Immature natural killer cell (primary cell): ENCODE measurements around the gene INPP5D. TPM values are rescaled to one million over a fixed set of nuclear protein-coding genes. Genes with fewer than 3 reads are reported as not detected.
"Not testable (repeated sequence)": the region's sequence is repeated elsewhere in the genome, so short reads cannot be mapped to it uniquely, and the experiment has no call there.

ENCODE experiments used
- DNase-seq, 3 donors: peaks; one replicate each; pipeline ENCODE4 v3.0.0; 2022; ENCODE audit warnings: mixed read lengths in 1 of 3
- H3K27ac Mint-ChIP-seq, 6 donors: one replicate each; pipeline ENCODE4 v1.8.0; 2020; ENCODE audit warnings: mixed read lengths in 6 of 6, mild to moderate bottlenecking in 5 of 6, inconsistent platforms in 4 of 6, moderate library complexity in 3 of 6
- H3K27me3 Mint-ChIP-seq, 3 donors: one replicate each; pipeline ENCODE4 v1.8.0; 2020 to 2021; ENCODE audit warnings: low read depth in 3 of 3, mild to moderate bottlenecking in 3 of 3, mixed read lengths in 3 of 3, moderate library complexity in 3 of 3, inconsistent platforms in 1 of 3
- H3K36me3 Mint-ChIP-seq, 3 donors: one replicate each; pipeline ENCODE4 v1.8.0; 2020; ENCODE audit warnings: mixed read lengths in 3 of 3, inconsistent platforms in 2 of 3, mild to moderate bottlenecking in 2 of 3
- H3K4me1 Mint-ChIP-seq, 2 donors: one replicate each; pipeline ENCODE4 v1.8.0; 2020; ENCODE audit warnings: inconsistent platforms in 2 of 2, mild to moderate bottlenecking in 2 of 2, mixed read lengths in 2 of 2, moderate library complexity in 1 of 2
- H3K4me3 Mint-ChIP-seq, 5 donors: one replicate each; pipeline ENCODE4 v1.8.0; 2020; ENCODE audit warnings: mild to moderate bottlenecking in 5 of 5, mixed read lengths in 5 of 5, inconsistent platforms in 3 of 5, moderate library complexity in 3 of 5
- H3K9me3 Mint-ChIP-seq, 6 donors: one replicate each; pipeline ENCODE4 v1.8.0; 2020; ENCODE audit warnings: mild to moderate bottlenecking in 6 of 6, mixed read lengths in 6 of 6, inconsistent platforms in 4 of 6, moderate library complexity in 3 of 6
- polyA plus RNA-seq, 3 donors: library from polyadenylated mRNA; unstranded; fragments of 300-500 nt; fragmentation: Illumina TruSeq; gene quantifications; one replicate each; pipeline ENCODE4 v1.2.3, GENCODE V29; 2021

The INPP5D gene
- polyA plus RNA-seq: 100 to 1,000 TPM in 1 of 3 donors, 10 to 100 TPM in 2; 54.8 to 307 (median 73.5) TPM

DNA sequence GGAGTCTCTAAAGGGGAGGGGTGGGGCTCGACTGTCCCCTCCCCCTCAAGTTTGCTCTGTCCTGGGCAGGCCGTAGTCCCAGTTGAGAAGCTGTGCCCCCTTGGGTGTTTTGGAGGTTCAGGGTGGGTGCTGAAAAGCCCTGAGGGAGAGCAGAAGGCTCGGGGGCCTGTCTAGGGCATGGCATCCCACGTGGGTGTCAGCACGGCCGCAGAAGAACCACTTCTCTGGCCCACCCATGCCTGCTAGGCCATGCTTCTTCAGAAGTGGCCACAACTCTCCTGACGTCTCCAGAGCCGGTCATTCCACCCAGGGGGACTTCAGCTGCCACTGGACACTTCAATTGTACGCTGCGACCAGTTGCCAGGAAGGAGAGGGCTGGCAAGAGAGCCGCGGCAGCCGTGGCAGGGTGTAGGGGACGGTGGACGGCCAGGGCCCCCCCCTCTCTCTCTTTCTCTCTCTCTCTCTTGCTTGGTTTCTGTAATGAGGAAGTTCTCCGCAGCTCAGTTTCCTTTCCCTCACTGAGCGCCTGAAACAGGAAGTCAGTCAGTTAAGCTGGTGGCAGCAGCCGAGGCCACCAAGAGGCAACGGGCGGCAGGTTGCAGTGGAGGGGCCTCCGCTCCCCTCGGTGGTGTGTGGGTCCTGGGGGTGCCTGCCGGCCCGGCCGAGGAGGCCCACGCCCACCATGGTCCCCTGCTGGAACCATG is at the start of gene INPP5D:
INPP5D (plus strand) TSS at position 546 of the 704 bp plus-strand sequence; CDS start at position 683, 137 bp downstream.
- H3K4me1 Mint-ChIP-seq: peaks cover 48 to 54% of the 10 kb centered on the region in 2 donors
- H3K27me3 Mint-ChIP-seq: peaks cover 8 to 17% (median 15%) of the 10 kb centered on the region in 3 donors
- H3K9me3 Mint-ChIP-seq: no peaks in the 10 kb centered on the region
- peaks cover 0 to 6% (median 0%) of the 10 kb centered on the region in 3 donors for H3K36me3 Mint-ChIP-seq
- peak within 1 kb of the TSS; percentile 93 to 99 (median 96) for H3K27ac Mint-ChIP-seq
- H3K4me3 Mint-ChIP-seq: peak within 1 kb of the TSS; percentile 85 to 97 (median 92)
- DNase-seq: peak; percentile 81 to 87 (median 86)

DNA sequence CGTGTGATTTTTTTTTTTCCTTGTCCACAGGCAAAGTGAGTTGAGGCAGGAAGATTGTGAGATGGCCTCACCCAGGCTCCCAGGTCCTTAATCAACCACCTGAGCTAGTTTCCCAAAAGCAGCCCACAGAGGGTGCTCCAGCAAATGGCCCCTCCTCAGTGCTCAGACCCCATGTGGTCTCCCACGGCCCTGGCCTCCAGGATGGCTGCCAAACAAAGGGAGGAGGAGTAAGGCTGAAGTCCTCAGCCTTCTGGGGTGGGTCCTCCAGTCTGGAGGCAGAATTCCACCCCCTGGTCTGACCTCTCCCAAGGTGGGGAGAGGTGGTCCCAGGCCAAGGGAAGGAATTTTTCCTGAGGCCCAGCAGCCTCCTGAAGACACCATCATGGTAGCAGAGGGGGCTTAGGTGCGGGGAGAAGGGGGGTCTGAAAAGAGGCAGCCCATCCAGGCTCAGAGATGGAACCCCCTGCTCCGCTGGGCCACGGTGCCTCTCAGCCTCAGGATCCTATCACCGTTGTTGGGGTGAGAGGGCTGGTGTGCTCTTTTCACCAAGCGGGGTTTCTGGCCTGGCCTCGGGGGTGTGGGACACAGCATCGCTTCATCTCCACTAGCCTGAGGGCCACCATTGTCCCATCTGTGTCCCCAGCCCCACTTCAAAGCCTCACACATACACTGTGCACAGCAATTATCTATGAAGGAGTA is 49.4 kb upstream of the INPP5D start:
- Mint-ChIP-seq H3K36me3 (no peaks in the 10 kb centered on the region), H3K4me1 (no peaks in the 10 kb centered on the region), H3K27me3 (peaks cover 2 to 3% (median 3%) of the 10 kb centered on the region in 3 donors), H3K9me3 (no peaks in the 10 kb centered on the region), H3K27ac (no peak overlapping the region), H3K4me3 (no peak overlapping the region)
- no peak for DNase-seq

DNA sequence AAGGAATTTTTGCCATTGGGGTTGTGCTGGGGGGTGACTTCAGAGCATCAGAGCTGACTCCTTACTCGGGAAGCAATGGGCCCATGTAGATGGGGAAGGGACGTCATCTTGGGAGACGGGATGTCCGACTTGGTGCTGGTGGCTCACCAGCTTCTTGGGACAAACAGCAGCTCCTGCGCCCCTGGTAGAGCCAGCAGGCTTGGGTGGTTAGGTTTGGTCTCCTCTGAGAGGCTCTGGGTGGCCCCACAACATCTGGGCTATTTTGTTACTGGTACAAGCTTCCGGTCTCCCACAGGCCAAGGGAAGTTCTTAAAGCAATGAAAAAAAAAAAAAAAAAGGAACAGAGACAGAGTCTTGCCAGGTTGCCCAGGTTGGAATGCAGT is 48.9 kb upstream of the INPP5D start:
- Mint-ChIP-seq H3K27ac (no peak overlapping the region), H3K27me3 (peaks cover 3 to 4% (median 3%) of the 10 kb centered on the region in 3 donors), H3K4me1 (no peaks in the 10 kb centered on the region), H3K9me3 (no peaks in the 10 kb centered on the region), H3K4me3 (no peak overlapping the region), H3K36me3 (no peaks in the 10 kb centered on the region)
- no peak for DNase-seq

- Mint-ChIP-seq H3K27me3 (peaks cover 2 to 3% (median 3%) of the 10 kb centered on the region in 3 donors), H3K36me3 (no peaks in the 10 kb centered on the region), H3K4me1 (no peaks in the 10 kb centered on the region), H3K4me3 (no peak overlapping the region), H3K27ac (no peak overlapping the region), H3K9me3 (no peaks in the 10 kb centered on the region)
- DNase-seq: no peak
Observed at GRCh38 chr2:233011702-233012131, 48.4 kb upstream of the INPP5D start.

GRCh38 chr2:233012301-233012971 is 47.7 kb upstream of the INPP5D start:
- Mint-ChIP-seq H3K36me3 (no peaks in the 10 kb centered on the region), H3K4me1 (no peaks in the 10 kb centered on the region), H3K27me3 (peaks cover 2 to 3% (median 3%) of the 10 kb centered on the region in 3 donors), H3K9me3 (no peaks in the 10 kb centered on the region), H3K4me3 (no peak overlapping the region), H3K27ac (no peak overlapping the region)
- DNase-seq: no peak

DNA sequence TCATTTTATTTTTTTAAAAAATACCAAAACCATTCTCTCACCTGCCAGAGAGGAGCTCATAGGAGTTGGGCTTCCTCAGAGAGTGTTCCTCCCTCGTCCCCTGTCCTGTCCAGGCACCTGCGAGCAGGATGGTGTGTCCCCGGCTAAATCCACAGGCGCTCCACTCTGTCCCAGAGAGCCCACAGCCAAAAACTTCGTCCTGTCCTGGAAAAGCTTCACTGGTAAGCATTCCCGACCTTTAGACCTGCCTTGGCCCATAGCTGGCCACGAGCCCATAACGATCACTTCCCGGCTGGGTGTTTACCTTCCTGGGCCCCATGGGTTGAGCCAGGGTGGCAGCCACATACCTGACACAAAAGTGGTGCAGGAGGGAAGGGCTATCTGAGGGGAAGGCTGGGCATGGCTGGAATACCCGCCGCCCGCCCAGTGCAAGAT is 47.1 kb upstream of the INPP5D start, which contains the start of gene NGEF:
NGEF (minus strand) TSS at position 230 of the 435 bp plus-strand sequence. CDS start 38,366 bp downstream, outside the sequence.
- Mint-ChIP-seq H3K4me1 (no peaks in the 10 kb centered on the region), H3K27ac (no peak within 1 kb of the TSS), H3K36me3 (no peaks in the 10 kb centered on the region), H3K4me3 (no peak within 1 kb of the TSS), H3K27me3 (peaks cover 2 to 3% (median 3%) of the 10 kb centered on the region in 3 donors), H3K9me3 (no peaks in the 10 kb centered on the region)
- no peak for DNase-seq

DNA sequence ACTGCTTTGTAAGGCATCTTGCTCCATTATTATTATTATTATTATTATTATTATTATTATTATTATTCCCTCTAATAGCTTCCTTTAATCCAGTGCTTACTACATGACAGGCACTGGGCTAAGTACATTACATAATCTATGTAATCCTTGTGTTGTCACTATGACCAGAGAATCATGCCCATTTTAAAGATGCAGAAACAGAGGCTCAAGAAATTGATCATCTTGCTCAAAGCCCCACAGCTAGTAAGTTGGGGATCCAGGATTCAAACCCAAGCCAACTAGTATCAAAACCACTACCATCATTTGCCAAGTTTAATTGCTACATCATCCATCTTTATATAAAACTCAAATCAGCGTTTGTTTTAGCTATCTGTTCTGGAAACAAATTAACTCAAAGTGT is 46.5 kb upstream of the INPP5D start:
- H3K27me3 Mint-ChIP-seq: peaks cover 2 to 3% (median 3%) of the 10 kb centered on the region in 3 donors
- H3K36me3 Mint-ChIP-seq: no peaks in the 10 kb centered on the region
- H3K27ac Mint-ChIP-seq: no peak overlapping the region
- no peak for DNase-seq
- no peak overlapping the region for H3K4me3 Mint-ChIP-seq
- no peaks in the 10 kb centered on the region for H3K9me3 Mint-ChIP-seq
- H3K4me1 Mint-ChIP-seq: no peaks in the 10 kb centered on the region

GRCh38 chr2:233015019-233015645 is 45.0 kb upstream of the INPP5D start:
- no peak for DNase-seq
- Mint-ChIP-seq H3K4me1 (no peaks in the 10 kb centered on the region), H3K27ac (no peak overlapping the region), H3K9me3 (no peaks in the 10 kb centered on the region), H3K27me3 (peaks cover under 1 to 4% (median 2%) of the 10 kb centered on the region in 3 donors), H3K4me3 (no peak overlapping the region), H3K36me3 (no peaks in the 10 kb centered on the region)

GRCh38 chr2:233017947-233018346 is 42.2 kb upstream of the INPP5D start:
- no peak overlapping the region for H3K27ac Mint-ChIP-seq
- no peaks in the 10 kb centered on the region for H3K4me1 Mint-ChIP-seq
- peaks cover 0 to 4% (median 0%) of the 10 kb centered on the region in 3 donors for H3K36me3 Mint-ChIP-seq
- no peak for DNase-seq
- no peaks in the 10 kb centered on the region for H3K9me3 Mint-ChIP-seq
- H3K27me3 Mint-ChIP-seq: peaks cover 0 to 2% (median 1%) of the 10 kb centered on the region in 3 donors
- no peak overlapping the region for H3K4me3 Mint-ChIP-seq

- not testable (repeated sequence) for H3K4me1 Mint-ChIP-seq, H3K9me3 Mint-ChIP-seq, H3K27ac Mint-ChIP-seq, DNase-seq, H3K27me3 Mint-ChIP-seq, H3K36me3 Mint-ChIP-seq, H3K4me3 Mint-ChIP-seq
Observed at GRCh38 chr2:233019610-233020009, 40.5 kb upstream of the INPP5D start.

DNA sequence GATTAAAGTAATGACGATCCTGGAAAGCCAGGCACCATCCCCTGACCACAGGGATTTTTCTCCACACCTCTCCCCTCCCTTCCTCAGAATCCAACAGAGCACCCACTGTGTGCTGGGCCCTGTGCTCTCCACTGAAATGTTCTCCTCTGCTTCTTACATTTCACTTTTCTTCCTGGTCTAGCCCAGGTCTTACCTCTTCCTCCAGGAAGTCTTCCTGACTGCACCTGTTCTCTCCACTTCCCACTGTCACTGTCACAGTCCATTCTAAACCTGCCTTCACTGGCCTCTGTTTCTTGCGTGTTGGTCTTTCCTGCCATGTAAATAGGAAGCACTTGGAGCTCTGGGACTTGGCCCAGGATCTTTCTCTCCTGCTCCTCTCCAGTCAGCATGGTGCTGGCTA is 39.7 kb upstream of the INPP5D start:
- Mint-ChIP-seq H3K27me3 (peaks cover 0 to 2% (median 1%) of the 10 kb centered on the region in 3 donors), H3K4me3 (no peak overlapping the region), H3K27ac (no peak overlapping the region), H3K4me1 (no peaks in the 10 kb centered on the region), H3K36me3 (peaks cover 0 to 4% (median 0%) of the 10 kb centered on the region in 3 donors), H3K9me3 (no peaks in the 10 kb centered on the region)
- DNase-seq: no peak

- peaks cover 0 to 4% (median 0%) of the 10 kb centered on the region in 3 donors for H3K36me3 Mint-ChIP-seq
- no peak for DNase-seq
- H3K27ac Mint-ChIP-seq: no peak overlapping the region
- H3K9me3 Mint-ChIP-seq: no peaks in the 10 kb centered on the region
- no peaks in the 10 kb centered on the region for H3K4me1 Mint-ChIP-seq
- H3K27me3 Mint-ChIP-seq: peaks cover 0 to 1% (median 0%) of the 10 kb centered on the region in 3 donors
- no peak overlapping the region for H3K4me3 Mint-ChIP-seq
Observed at GRCh38 chr2:233021771-233022170, 38.4 kb upstream of the INPP5D start.

DNA sequence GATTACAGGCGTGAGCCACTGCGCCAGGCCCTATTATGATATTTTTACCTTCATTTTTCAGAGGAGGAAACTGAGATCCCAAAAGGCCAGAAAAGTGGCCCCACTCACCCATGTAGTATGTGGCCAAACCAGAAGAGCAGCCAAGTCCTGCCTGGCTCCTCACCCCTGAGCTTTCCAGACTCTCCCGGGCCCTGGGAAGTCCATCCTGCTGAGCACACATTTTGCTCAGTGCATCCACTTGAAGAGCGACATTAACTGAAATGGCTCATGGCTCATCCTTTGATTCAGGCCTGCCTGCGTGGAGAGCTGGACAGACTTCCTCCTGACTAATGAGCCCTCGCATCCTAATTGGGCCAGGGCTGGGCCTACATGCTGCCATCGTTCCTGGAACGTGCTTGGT is 37.6 kb upstream of the INPP5D start:
- H3K27ac Mint-ChIP-seq: no peak overlapping the region

More for the DNA sequence above, 37.6 kb upstream of the INPP5D start:
- Mint-ChIP-seq H3K27me3 (peaks cover 0 to 1% (median 0%) of the 10 kb centered on the region in 3 donors), H3K9me3 (no peaks in the 10 kb centered on the region), H3K4me1 (no peaks in the 10 kb centered on the region), H3K4me3 (no peak overlapping the region), H3K36me3 (peaks cover 0 to 4% (median 0%) of the 10 kb centered on the region in 3 donors)
- no peak for DNase-seq
